ENCODE results near the gene ITGA1. TPM values are rescaled to one million over a fixed set of nuclear protein-coding genes. Genes with fewer than 3 reads are reported as not detected.

The ITGA1 gene
- total and polyA plus RNA-seq, 2 of the 8 experiments (the other 6 are each of a cell fraction or from before 2014, with no cell fraction given) = 2.3 to 9.0 TPM

DNA sequence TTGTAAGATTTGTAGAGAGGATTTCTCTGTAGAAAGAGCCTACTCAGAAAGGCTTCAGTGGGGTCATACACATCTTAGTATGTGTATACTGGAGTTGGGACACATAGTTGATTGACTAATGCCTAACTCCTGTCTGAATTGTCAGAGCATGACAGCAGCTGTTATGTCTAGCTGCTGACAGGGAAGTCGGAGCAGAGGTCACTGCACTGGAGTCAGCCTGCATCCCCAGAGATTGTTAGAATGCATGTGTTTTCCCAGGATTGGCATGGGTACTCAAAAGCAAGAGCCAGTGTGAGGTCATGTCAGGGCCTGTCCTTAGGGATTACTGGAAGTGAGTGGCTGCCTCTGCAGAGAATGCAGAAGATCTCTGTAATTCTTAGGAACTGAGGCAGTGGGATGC lies 82.7 kb downstream of the ITGA1 start (continued):
- TF ChIP-seq POU5F1 (IDR thresholded peaks at IDR 0.05; ENCODE audit: low read depth, low read length) = no peak
- TF ChIP-seq NANOG (IDR thresholded peaks at IDR 0.05; ENCODE audit: insufficient read depth, low read depth, low read length, poor library complexity, severe bottlenecking) = no peak
- TF ChIP-seq, protein P1, sequence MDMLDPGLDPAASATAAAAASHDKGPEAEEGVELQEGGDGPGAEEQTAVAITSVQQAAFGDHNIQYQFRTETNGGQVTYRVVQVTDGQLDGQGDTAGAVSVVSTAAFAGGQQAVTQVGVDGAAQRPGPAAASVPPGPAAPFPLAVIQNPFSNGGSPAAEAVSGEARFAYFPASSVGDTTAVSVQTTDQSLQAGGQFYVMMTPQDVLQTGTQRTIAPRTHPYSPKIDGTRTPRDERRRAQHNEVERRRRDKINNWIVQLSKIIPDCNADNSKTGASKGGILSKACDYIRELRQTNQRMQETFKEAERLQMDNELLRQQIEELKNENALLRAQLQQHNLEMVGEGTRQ (IDR thresholded peaks at IDR 0.05; ENCODE audit: low read length) = no peak
- TF ChIP-seq EGR1 (IDR thresholded peaks at IDR 0.05; ENCODE audit: borderline replicate concordance, low read depth, low read length) = no peak
- no peak for TF ChIP-seq CHD2 (IDR thresholded peaks at IDR 0.05; ENCODE audit: low read length)
